GM12891 (cell line): ENCODE data around the gene TMEM231. TPM values are rescaled to one million over a fixed set of nuclear protein-coding genes. Genes with fewer than 3 reads are reported as not detected.
"Not testable (repeated sequence)": the region's sequence is repeated elsewhere in the genome, so short reads cannot be mapped to it uniquely, and the experiment has no call there.

ENCODE experiments used
- DNase-seq: peaks from one replicate; pipeline ENCODE4 v3.0.0; 2011; ENCODE audit warnings: low spot score; ENCODE audit not compliant: insufficient read length
- FAIRE-seq: peaks from 2 replicates; lab custom pipeline; 2011; peaks lifted over from hg19 to GRCh38; lab: Jason Lieb, UNC
- PAX5 ChIP-seq: IDR thresholded peaks from 2 replicates; pipeline ENCODE4 v1.6.1; 2011; ENCODE audit warnings: low read length, moderate library complexity, mild to moderate bottlenecking; ENCODE audit not compliant: insufficient read depth, severe bottlenecking
- POLR2A ChIP-seq: IDR thresholded peaks from 2 replicates; pipeline ENCODE4 v1.6.1; 2011; ENCODE audit warnings: low read depth, low read length, control low read depth
- POLR2AphosphoS5 ChIP-seq: IDR thresholded peaks from 2 replicates; pipeline ENCODE4 v1.6.1; 2011; ENCODE audit warnings: low read depth, low read length, control low read depth
- POU2F2 ChIP-seq: IDR thresholded peaks from 2 replicates; pipeline ENCODE4 v1.6.1; 2011; ENCODE audit warnings: low read depth, mild to moderate bottlenecking, control low read depth, low read length, moderate library complexity
- SPI1 ChIP-seq: IDR thresholded peaks from 2 replicates; pipeline ENCODE4 v1.6.1; 2011; ENCODE audit warnings: low read depth, low read length, control low read depth
- TAF1 ChIP-seq: IDR thresholded peaks from 2 replicates; pipeline ENCODE4 v1.6.1; 2011; ENCODE audit warnings: low read depth, low read length, control low read depth
- polyA plus RNA-seq: library from polyadenylated mRNA; unstranded; fragments of >200 nt; gene quantifications from one replicate; pipeline ENCODE4 v1.2.1, GENCODE V29; 2012; ENCODE audit warnings: low read depth, missing spikeins, inconsistent platforms; ENCODE audit not compliant: missing spikeins

TMEM231 gene, protein sequence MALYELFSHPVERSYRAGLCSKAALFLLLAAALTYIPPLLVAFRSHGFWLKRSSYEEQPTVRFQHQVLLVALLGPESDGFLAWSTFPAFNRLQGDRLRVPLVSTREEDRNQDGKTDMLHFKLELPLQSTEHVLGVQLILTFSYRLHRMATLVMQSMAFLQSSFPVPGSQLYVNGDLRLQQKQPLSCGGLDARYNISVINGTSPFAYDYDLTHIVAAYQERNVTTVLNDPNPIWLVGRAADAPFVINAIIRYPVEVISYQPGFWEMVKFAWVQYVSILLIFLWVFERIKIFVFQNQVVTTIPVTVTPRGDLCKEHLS
- 3.5 TPM for polyA plus RNA-seq

DNA sequence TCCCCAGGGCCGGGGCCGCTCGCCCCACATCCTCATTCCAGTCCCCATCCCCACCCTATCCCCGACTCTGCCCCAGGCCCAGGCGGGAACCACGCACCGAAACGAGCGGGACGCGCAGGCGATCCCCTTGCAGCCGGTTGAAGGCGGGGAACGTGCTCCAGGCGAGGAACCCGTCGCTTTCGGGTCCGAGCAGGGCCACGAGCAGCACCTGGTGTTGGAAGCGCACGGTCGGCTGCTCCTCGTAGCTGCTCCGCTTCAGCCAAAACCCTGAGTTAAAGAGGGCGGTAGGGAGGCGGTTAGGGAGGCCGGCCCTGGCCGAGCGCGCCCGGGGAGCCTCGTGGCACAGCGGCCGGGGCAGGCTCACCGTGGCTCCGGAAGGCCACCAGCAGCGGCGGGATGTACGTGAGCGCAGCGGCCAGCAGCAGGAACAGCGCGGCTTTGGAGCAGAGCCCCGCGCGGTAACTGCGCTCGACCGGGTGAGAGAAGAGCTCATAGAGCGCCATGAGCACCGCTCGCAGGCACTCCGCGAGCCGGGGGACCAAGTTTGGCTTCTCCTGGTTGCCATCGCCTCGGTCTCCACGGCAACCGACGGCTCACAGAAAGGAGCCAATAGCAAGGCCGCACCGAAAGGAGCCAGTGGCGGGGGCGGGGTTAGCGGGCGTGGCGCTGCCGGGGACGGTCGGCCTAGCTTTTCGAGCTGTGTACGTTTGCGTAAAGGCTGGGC is at the start of gene TMEM231:
Gene TMEM231, minus strand, starts transcription at position 546 of the 724 bp plus-strand sequence. Its CDS starts 43 bp downstream, at position 503.
- TF ChIP-seq POLR2A (peak; percentile 44), POLR2AphosphoS5 (no peak), PAX5 (peak; percentile 38), SPI1 (no peak), TAF1 (no peak), POU2F2 (no peak)
- FAIRE-seq (peak; percentile 99), DNase-seq (peak; percentile 97)

DNA sequence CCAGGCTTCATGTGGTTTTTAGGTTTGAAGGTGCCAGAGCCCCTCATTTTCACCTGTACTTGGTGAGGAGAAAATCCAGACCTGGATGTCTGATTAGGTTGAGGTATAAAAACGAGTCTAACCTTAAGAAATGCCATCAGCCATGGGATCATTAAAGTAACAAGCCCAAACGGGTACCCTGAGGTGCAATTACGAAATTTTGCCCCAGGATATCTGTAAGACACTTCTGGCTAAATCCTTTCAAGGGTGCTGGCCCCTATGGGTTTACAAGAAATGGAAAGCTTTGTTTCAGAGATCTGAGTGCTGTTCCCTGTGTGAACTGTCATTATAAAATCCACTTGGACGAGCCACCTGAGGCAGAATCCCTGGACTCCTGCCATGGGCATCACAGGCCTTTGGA is 47.2 kb upstream of the TMEM231 start:
- FAIRE-seq = no peak
- TF ChIP-seq POLR2AphosphoS5 = no peak
- no peak for TF ChIP-seq POLR2A
- TF ChIP-seq PAX5 = no peak
- TF ChIP-seq POU2F2 = no peak
- no peak for TF ChIP-seq SPI1
- TF ChIP-seq TAF1 = no peak
- no peak for DNase-seq

DNA sequence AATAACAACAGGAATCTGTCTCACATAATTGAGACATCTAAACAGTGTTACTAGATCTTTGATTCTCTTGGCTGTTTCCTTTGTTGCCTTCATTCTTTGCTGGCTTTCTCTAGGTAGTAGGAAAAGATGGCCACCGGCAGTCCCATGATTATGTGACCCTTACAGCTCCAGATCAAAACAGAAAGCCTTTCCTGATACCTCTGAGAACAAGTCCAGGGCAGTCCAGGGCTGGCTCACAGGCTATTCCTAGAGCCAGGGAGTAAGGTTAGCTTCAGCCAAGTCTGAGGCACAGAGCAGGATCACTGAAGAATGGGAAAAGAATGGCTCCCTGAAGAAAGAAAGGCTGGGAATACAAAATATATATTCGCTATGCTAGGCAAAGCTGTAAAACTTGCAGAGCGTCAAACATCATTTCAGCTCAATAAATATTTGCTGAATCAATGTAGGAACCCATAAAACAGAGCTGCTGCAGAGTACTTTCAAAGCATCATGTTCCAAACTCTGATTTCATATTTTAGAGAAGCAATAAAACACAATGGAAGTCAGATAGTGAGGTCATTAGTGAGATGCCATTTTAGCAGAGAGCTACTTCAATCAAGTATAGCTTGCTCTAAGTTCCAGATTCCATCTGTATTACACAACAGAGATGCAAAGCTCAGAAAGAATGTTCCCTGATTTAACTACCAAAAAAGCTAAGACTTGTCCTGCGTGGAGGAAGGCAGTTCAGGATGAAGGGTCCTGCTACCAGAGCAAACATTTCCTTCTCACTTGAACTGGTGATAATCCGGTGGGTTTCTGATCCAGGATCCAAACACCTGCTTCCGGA is 43.6 kb upstream of the TMEM231 start:
- no peak for DNase-seq
- no peak for FAIRE-seq
- TF ChIP-seq PAX5 (no peak), TAF1 (no peak), POLR2A (no peak), SPI1 (no peak), POU2F2 (no peak), POLR2AphosphoS5 (no peak)

DNA sequence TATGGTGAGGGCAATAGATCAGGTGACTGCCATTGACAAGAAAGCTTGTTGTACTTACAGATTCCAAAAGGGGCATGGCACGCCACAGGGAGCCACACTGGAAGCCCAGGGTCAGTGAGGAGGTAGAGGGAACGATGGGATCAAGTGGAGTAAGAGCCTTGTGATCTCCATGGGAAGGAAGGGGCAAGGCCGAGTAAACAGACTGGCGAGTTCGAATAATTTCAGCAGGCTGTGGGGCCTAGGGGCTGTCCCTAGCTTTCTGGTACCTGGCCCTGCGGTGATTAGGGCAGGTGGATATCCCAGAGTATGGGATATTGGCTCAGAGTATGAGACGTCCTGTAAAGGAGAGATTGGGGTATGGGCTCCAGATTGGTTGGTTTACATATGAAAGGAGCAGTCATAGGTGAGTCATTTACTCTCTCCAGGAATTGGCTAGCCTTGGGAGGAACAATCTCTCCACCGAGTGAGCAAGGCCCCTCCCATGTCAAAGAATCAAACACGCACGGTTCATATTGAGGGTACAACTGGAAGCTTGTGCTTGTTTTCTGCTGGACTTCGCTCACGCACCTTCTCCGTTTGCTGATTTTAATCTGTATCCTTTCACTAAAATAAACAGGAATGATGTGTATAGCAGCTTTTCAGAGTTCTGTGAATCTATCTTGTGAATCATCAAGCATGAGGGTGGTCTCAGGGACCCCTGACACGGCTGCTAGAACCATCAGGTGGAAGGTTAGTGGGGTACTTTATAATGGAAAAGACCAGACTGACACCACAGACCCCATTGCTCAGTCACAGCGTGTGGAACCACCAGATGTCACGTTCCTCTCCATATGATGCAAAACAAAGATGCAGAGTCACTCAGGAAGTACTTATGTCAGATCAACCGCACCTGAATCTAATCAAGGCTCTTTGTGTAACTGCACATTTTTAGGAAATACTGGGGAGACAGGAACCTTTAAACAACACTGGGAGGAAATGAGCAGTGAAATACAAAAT is 38.1 kb upstream of the TMEM231 start:
- DNase-seq = no peak
- TF ChIP-seq TAF1 = no peak
- no peak for TF ChIP-seq SPI1
- TF ChIP-seq POLR2AphosphoS5 = no peak
- TF ChIP-seq PAX5 = no peak
- no peak for TF ChIP-seq POLR2A
- TF ChIP-seq POU2F2 = no peak
- peak; percentile 9 for FAIRE-seq

DNA sequence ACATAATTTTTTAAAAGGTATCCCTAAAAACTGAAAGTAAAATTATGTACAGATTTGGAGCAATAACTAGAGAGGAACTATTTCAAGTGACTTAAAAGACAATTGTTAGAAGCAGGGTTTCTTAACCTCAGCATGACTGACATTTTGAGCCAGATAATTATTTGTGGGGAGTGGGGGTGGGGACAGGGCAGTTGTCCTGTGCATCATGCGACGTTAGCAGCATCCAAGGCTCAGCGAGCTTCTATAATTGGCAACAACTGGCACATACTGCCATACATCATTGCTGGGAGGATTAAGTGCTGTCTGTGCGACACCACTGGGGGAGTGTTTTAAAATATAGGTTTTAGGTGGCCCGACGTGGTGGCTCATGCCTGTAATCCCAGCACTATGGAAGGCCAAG is 37.3 kb upstream of the TMEM231 start:
- TF ChIP-seq POLR2AphosphoS5 (no peak), PAX5 (no peak), POLR2A (no peak), TAF1 (no peak), SPI1 (no peak), POU2F2 (no peak)
- DNase-seq = no peak
- no peak for FAIRE-seq

DNA sequence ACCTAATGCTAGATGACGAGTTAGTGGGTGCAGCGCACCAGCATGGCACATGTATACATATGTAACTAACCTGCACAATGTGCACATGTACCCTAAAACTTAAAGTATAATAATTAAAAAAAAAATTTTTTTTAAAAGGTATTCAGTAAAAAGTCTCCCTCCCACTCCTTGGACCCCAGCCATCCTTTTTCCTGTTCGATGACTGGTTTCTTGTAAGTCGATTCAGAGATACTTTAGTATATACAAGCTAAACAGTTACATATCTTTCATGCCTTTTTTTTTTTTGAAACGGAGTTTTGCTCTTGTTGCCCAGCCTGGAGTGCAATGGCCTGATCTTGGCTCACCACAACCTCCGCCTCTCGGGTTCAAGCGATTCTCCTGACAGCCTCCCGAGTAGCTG is 35.9 kb upstream of the TMEM231 start:
- DNase-seq, FAIRE-seq: not testable (repeated sequence)

DNA sequence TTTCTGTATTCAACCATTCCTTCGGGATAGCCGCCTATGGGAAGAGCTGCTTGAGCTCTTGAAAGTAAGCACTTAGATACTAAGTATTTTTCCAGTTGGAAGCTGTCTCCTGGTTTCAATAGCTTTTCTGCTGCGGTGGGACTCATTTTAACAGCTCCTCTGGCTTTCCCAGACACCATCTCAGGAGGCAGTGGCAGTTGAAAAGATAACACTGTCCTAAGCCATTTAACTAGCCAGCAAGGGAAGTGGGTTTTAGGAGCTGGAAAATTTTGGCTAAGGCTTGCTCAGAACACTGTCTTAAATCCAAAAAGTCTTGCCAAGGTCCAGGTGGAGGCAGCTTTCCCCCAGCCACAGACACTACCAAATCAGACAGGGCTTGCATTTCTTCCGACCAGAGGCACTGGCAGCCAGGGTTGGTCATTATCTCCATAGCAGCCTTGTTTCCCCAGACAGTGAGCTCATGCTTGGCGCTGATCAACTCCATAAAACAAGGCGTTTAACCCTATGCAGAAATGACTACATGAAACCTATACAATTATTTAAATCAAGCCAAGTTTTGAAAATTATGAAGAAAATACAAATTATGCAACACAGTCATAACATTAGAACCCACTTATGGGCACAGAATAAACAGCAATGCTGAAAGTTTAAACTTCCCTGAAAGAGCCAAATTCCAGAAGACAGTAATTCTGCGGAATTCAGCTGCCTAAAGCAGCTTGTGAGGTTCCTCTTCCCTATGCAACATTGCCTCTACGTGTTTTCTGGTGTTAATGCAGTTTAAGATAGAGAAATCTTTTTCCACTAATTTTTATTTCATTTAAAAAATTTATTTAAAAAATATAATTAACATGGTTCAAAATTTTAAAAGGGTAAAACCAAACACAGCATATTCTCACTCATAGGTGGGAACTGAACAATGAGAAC is 35.1 kb upstream of the TMEM231 start:
- DNase-seq (no peak), FAIRE-seq (no peak)
- TF ChIP-seq POLR2A = no peak
- no peak for TF ChIP-seq SPI1
- TF ChIP-seq PAX5 = no peak
- TF ChIP-seq TAF1 = no peak
- TF ChIP-seq POLR2AphosphoS5 = no peak
- no peak for TF ChIP-seq POU2F2

DNA sequence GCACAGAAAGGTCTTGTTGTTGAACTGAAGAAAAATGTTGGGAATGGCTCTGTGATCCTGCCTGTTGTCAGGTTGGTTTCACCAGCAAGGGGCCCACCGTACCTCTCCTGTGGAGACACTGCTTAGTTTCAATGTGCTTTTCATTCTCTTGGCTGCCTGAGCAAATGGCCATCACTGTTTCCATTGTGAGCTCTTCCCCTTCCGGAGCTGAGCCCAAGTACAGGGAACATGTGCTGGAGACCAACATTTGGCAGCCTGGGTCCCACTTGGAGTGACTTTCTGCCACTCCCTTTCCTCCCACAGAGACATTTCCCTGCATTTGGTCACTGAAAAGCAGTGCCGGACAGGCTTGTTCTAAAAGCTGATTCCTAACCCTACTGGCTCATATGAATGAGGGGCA is 33.3 kb upstream of the TMEM231 start:
- no peak for DNase-seq
- TF ChIP-seq PAX5 = no peak
- no peak for TF ChIP-seq TAF1
- no peak for TF ChIP-seq POU2F2
- no peak for TF ChIP-seq POLR2A
- TF ChIP-seq SPI1 = no peak
- FAIRE-seq = no peak
